ENCODE results near the gene RANBP17.

The RANBP17 gene

GRCh38 chr5:171306781-171307591, 445.2 kb downstream of the RANBP17 start:
- Histone ChIP-seq H3K27me3 (peaks cover 3 to 79% of the 10 kb centered on the region in 2 donors), H3K36me3 (no peaks in the 10 kb centered on the region), H3K4me3 (no peak overlapping the region), H3K27ac (no peak overlapping the region), H3K9me3 (no peaks in the 10 kb centered on the region), H3K4me1 (peaks cover 0 to 39% (median 27%) of the 10 kb centered on the region in 4 donors)
- TF ChIP-seq CTCF (IDR thresholded peaks at IDR 0.05): no peak
- intact Hi-C loops (cut with DNase I; ENCODE audit: low total_unique reads): no loop called here
- peak in 1 of 2 donors; percentile 34 for DNase-seq

GRCh38 chr5:171307789-171308452, 446.1 kb downstream of the RANBP17 start:
- no peak for TF ChIP-seq CTCF (IDR thresholded peaks at IDR 0.05)
- H3K4me3 ChIP-seq: no peak overlapping the region
- H3K27ac ChIP-seq: no peak overlapping the region
- DNase-seq: peak in 1 of 2 donors; percentile 54
- no peaks in the 10 kb centered on the region for H3K9me3 ChIP-seq
- H3K27me3 ChIP-seq: peaks cover 3 to 89% of the 10 kb centered on the region in 2 donors
- peaks cover 0 to 48% (median 36%) of the 10 kb centered on the region in 4 donors for H3K4me1 ChIP-seq
- no peaks in the 10 kb centered on the region for H3K36me3 ChIP-seq
- intact Hi-C loops (cut with DNase I; ENCODE audit: low total_unique reads): no loop called here

GRCh38 chr5:171308453-171309275, 446.8 kb downstream of the RANBP17 start, which contains the start of gene TLX3:
Gene TLX3 (plus strand): TSS chr5:171309248. CDS start chr5:171309366, 118 bp downstream.
- no peak for TF ChIP-seq CTCF (IDR thresholded peaks at IDR 0.05)
- H3K4me3 ChIP-seq: no peak within 1 kb of the TSS
- intact Hi-C loops (cut with DNase I; ENCODE audit: low total_unique reads): no loop called here
- H3K36me3 ChIP-seq: no peaks in the 10 kb centered on the region
- no peak within 1 kb of the TSS for H3K27ac ChIP-seq
- peaks cover 3 to 96% of the 10 kb centered on the region in 2 donors for H3K27me3 ChIP-seq
- DNase-seq: no peak
- peaks cover 0 to 52% (median 40%) of the 10 kb centered on the region in 4 donors for H3K4me1 ChIP-seq
- no peaks in the 10 kb centered on the region for H3K9me3 ChIP-seq

GRCh38 chr5:171309276-171310211, 447.7 kb downstream of the RANBP17 start:
- H3K27ac ChIP-seq: no peak overlapping the region

More at GRCh38 chr5:171309276-171310211, 447.7 kb downstream of the RANBP17 start:
- Histone ChIP-seq H3K27me3 (peaks cover 3 to 98% of the 10 kb centered on the region in 2 donors), H3K9me3 (no peaks in the 10 kb centered on the region), H3K36me3 (no peaks in the 10 kb centered on the region), H3K4me1 (peaks cover 0 to 53% (median 41%) of the 10 kb centered on the region in 4 donors), H3K4me3 (no peak overlapping the region)
- intact Hi-C loops (cut with DNase I; ENCODE audit: low total_unique reads): no loop called here
- no peak for TF ChIP-seq CTCF (IDR thresholded peaks at IDR 0.05)
- peak in 1 of 2 donors; percentile 60 for DNase-seq

Measured in tibial artery (tissue), 4 donors.